Calu3 (cell line): ENCODE results near the gene NAP1L2. TPM values are rescaled to one million over a fixed set of nuclear protein-coding genes. Genes with fewer than 3 reads are reported as not detected.
"Not testable (repeated sequence)": the region's sequence is repeated elsewhere in the genome, so short reads cannot be mapped to it uniquely, and the experiment has no call there.

Source experiments
- BruUV-seq: library from RNA; stranded (reverse); fragments of 400-500 nt; replicated peaks from 2 replicates; lab custom pipeline; 2021; lab: Mats Ljungman, UMichigan
- CTCF ChIA-PET: fragments of 300-600 bp; sonication (Branson Sonifier 250); formaldehyde crosslinking; loops from one replicate; lab custom pipeline; 2022; ENCODE audit warnings: antibody characterized with exemption; lab: Charles Lee
- DNase-seq: peaks from one replicate; pipeline ENCODE4 v3.0.0; 2022
- H3K27ac Mint-ChIP-seq: one replicate; pipeline ENCODE4 v1.8.0; 2022; ENCODE audit warnings: mixed read lengths; ENCODE audit not compliant: unreplicated experiment
- H3K27me3 Mint-ChIP-seq: one replicate; pipeline ENCODE4 v1.8.0; 2022; ENCODE audit warnings: mixed read lengths; ENCODE audit not compliant: unreplicated experiment
- H3K36me3 Mint-ChIP-seq: one replicate; pipeline ENCODE4 v1.8.0; 2022; ENCODE audit warnings: mild to moderate bottlenecking, moderate library complexity, mixed read lengths; ENCODE audit not compliant: insufficient read depth, unreplicated experiment
- H3K4me1 Mint-ChIP-seq: one replicate; pipeline ENCODE4 v1.8.0; 2022; ENCODE audit warnings: mild to moderate bottlenecking, low read depth, mixed read lengths; ENCODE audit not compliant: unreplicated experiment
- H3K4me3 Mint-ChIP-seq: one replicate; pipeline ENCODE4 v1.8.0; 2022; ENCODE audit warnings: mild to moderate bottlenecking, low read depth, moderate library complexity, mixed read lengths; ENCODE audit not compliant: unreplicated experiment
- H3K9me3 Mint-ChIP-seq: one replicate; pipeline ENCODE4 v1.8.0; 2022; ENCODE audit warnings: low read depth, mixed read lengths; ENCODE audit not compliant: unreplicated experiment
- CTCF ChIP-seq: fragments of 200-600 bp; IDR thresholded peaks from one replicate; pipeline ENCODE4 v1.8.0; 2022; ENCODE audit warnings: antibody characterized with exemption; ENCODE audit not compliant: unreplicated experiment
- intact Hi-C: fragments of 100-400 bp; cut with micrococcal nuclease; formaldehyde crosslinking; loops from one replicate; pipeline ENCODE4 v1.10.0; 2022; ENCODE audit not compliant: unreplicated experiment
- total RNA-seq: library from RNA; stranded (reverse); gene quantifications from 2 replicates; pipeline ENCODE4 v1.2.3, GENCODE V29; 2022

The NAP1L2 gene
- total RNA-seq, 1 experiment from 2014 or later, result not detected

DNA sequence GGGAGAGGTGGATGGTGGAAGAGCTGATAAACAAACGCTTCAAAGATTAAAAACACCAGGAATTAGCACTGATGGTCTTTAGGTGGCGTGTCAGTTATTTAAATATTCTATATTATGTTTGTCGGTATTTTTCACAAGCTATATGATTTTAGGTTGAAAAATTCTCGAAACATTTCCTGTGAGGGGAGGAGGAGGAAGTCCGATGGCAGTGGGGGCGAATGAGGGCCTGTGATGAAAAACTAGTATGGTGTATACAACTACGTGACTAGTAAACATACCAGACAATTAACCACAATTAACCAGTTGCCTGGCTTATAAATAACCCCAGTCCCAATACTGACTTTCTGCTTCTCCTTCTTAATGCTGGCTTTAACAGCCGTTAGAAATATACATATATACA lies 595 bp upstream of the NAP1L2 start:
- Mint-ChIP-seq H3K4me3 (no peak overlapping the region), H3K27me3 (no peaks in the 10 kb centered on the region), H3K27ac (no peak overlapping the region), H3K36me3 (no peaks in the 10 kb centered on the region), H3K9me3 (peaks cover 11% of the 10 kb centered on the region), H3K4me1 (no peaks in the 10 kb centered on the region)
- no peak for TF ChIP-seq CTCF
- CTCF ChIA-PET, result no interaction called here
- intact Hi-C loops, result no loop called here
- DNase-seq, result no peak
- BruUV-seq, result no TSS peak

DNA sequence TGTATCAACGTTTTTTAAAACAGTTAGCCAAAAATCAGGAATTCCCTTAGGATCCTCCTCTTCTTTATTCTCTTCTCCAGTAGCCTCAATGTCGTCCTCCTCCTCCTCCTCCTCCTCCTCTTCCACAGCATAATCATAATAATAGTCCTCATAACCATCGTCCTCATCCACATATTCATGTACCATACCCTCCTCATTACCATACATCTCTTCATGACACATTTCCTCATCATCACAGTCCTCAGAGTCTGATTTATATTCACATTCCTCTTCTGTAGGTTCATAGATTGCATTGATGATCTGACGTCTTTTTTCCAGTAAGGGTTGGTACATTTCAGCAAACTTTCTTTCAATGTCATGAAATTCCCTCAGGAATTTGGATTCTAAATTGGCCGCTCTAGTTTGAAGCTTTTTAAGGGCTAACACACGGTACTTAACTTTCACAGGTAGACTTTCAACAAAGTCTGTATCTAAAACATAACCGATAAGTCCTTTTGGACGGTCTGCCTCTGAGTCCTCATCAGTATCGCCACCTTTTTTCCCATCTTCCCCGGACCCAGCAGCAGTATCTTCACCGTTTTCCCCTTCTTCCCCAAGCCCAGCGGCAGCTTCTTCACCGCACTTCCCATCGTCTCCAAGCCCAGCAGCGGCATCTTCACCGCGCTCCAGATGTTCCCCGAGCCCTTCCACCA lies 771 bp downstream of the NAP1L2 start:
- CTCF ChIA-PET, result no interaction called here
- H3K9me3 Mint-ChIP-seq, result peaks cover 11% of the 10 kb centered on the region
- no peaks in the 10 kb centered on the region for H3K4me1 Mint-ChIP-seq
- intact Hi-C loops, result no loop called here
- no peaks in the 10 kb centered on the region for H3K27me3 Mint-ChIP-seq
- no peak overlapping the region for H3K27ac Mint-ChIP-seq
- TF ChIP-seq CTCF, result no peak
- no peak for DNase-seq
- H3K36me3 Mint-ChIP-seq, result no peaks in the 10 kb centered on the region
- H3K4me3 Mint-ChIP-seq, result no peak overlapping the region
- BruUV-seq, result no TSS peak

DNA sequence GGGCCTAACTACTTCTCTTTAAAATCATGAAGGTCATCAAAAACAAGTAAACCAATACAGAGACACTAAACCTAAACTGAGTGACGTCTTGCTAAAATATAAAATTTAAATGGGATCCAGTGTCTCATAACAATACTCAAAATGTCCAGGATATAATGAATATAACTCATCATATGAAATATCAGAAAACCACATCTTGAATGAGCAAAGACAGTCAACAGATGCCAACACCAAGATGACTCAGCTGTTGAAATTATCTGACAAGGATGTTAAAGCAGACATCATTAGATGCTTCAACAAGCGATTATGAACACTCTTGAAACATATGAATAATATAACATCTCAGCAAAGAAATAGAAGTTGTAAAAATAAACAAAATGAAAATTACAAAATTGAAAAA lies 8.3 kb downstream of the NAP1L2 start:
- CTCF ChIA-PET, result no interaction called here
- intact Hi-C loops, result no loop called here
- no peak for TF ChIP-seq CTCF

DNA sequence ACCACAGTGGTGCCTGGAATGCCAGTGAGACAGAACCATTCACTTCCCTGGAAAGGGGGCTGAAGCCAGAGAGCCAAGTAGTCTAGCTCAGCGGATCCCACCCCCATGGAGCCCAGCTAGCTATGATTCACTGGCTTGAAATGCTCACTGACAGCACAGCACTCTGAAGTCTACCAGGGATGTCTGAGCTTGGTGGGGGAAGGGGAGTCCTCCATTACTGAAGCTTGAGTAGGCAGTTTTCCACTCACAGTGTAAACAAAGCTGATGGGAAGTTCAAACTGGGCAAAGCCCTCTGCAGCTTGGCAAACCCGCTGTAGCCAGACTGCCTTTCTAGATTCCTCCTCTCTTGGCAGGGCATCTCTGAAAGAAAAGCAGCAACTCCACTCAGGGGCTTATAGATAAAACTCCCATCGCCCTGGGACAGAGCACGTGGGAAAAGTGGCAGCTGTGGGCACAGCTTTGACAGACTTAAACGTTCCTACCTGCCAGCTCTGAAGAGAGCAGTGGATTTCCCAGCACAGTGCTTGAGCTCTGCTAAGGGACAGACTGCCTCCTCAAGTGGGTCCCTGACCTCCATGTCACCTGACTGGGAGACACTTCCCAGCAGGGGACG lies 32.0 kb downstream of the NAP1L2 start:
- CTCF ChIA-PET, result no interaction called here
- BruUV-seq, result no TSS peak
- H3K9me3 Mint-ChIP-seq, result peaks cover 13% of the 10 kb centered on the region

More for the DNA sequence above, 8.3 kb downstream of the NAP1L2 start:
- no peaks in the 10 kb centered on the region for H3K36me3 Mint-ChIP-seq
- no peaks in the 10 kb centered on the region for H3K9me3 Mint-ChIP-seq
- H3K4me3 Mint-ChIP-seq, result no peak overlapping the region
- H3K27ac Mint-ChIP-seq, result no peak overlapping the region
- no peaks in the 10 kb centered on the region for H3K27me3 Mint-ChIP-seq
- DNase-seq, result no peak
- no peaks in the 10 kb centered on the region for H3K4me1 Mint-ChIP-seq
- no TSS peak for BruUV-seq

DNA sequence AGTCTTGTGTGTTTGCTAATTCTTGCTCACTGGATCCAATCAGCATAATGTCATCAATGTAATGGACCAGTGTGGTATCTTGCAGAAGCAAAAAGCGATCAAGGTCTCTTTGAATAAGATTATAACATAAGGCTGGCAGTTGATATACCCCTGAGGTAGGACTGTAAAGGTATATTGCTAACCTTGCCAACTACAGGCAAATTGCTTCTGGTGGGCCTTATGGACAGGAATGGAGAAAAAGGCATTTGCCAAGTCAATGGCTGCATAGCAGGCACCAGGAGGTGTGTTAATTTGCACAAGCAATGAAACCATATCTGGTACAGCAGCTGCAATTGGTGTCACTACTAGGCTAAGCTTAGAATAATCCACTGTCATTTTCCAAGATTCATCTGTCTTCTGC lies 45.7 kb downstream of the NAP1L2 start:
- intact Hi-C loops, DNase-seq, H3K27me3 Mint-ChIP-seq, BruUV-seq, H3K27ac Mint-ChIP-seq, H3K9me3 Mint-ChIP-seq, H3K4me1 Mint-ChIP-seq, H3K36me3 Mint-ChIP-seq, CTCF ChIA-PET, H3K4me3 Mint-ChIP-seq: not testable (repeated sequence)

More for the DNA sequence above, 32.0 kb downstream of the NAP1L2 start:
- H3K4me3 Mint-ChIP-seq, result no peak overlapping the region
- H3K36me3 Mint-ChIP-seq, result no peaks in the 10 kb centered on the region
- H3K27ac Mint-ChIP-seq, result no peak overlapping the region
- no peak for DNase-seq
- H3K27me3 Mint-ChIP-seq, result no peaks in the 10 kb centered on the region
- H3K4me1 Mint-ChIP-seq, result no peaks in the 10 kb centered on the region
- TF ChIP-seq CTCF, result no peak
- intact Hi-C loops, result no loop called here
